Pulmonary artery endothelial cell (primary cell): ENCODE results near the gene TLR6. TPM values are rescaled to one million over a fixed set of nuclear protein-coding genes. Genes with fewer than 3 reads are reported as not detected.
"Not testable (repeated sequence)": the region's sequence is repeated elsewhere in the genome, so short reads cannot be mapped to it uniquely, and the experiment has no call there.

ENCODE experiments used
- DNase-seq: peaks from one replicate; pipeline ENCODE4 v3.0.0-alpha.2; 2011; ENCODE audit warnings: low read depth, low spot score
- total RNA-seq: library from RNA; depleted of rRNA; stranded (reverse); fragments of >200 nt; gene quantifications from 2 replicates; pipeline ENCODE4 v1.2.3, GENCODE V29; 2014

Gene TLR6
- total RNA-seq, 1 donor from 2014 or later: 1.2 TPM

GRCh38 chr4:38785901-38786402 is 70.7 kb downstream of the TLR6 start:
- no peak for DNase-seq

DNA sequence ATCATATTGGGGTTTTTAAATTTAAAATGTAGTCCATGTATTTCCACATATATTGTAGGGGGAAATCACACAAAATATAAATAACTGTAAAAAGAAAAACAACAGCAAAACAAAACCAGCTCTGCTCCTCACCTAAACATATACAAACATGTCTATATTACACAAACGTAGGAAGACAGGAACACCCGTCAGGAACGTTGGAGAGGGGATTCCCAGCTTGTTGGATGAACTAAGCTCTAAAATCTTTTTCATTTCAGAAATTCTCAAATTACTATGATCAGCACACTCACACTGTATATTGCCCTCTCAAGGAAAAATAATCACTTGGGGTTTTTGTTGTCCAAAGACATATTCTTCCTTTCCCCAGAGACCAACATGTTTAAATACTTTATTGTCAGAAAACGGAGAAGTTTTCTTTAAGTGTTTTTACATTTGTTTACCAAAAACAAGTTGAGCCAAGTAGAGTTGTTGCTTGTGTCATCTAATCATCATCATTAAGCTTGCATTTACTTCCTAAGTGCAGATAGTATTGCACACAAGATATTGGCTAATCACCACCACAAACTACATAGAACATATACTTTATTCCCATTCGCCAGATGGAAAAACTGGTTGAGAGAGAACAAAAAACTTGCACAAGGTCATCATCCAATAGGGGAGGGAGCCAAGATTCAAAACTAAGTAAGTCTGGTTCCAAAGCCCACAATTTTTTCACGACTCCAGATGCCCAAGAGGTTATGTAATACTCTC is 71.4 kb downstream of the TLR6 start:
- DNase-seq: no peak

DNA sequence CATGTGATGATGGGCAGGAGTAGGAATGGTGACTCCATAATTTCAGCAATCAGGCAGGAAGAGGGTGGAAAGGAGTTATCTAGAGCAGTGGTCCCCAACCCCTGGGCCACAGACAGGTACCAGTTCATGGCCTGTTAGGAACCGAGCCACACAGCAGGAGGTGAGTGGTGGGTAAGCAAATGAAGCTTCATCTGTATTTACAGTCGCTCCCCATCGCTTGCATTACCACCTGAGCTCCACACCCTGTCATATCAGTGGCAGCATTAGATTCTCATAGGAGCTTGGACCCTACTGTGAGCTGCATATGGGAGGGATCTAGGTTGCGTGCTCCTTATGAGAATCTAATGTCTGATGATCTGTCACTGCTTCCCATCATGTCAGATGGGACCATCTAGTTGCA is 72.5 kb downstream of the TLR6 start:
- DNase-seq: no peak

DNA sequence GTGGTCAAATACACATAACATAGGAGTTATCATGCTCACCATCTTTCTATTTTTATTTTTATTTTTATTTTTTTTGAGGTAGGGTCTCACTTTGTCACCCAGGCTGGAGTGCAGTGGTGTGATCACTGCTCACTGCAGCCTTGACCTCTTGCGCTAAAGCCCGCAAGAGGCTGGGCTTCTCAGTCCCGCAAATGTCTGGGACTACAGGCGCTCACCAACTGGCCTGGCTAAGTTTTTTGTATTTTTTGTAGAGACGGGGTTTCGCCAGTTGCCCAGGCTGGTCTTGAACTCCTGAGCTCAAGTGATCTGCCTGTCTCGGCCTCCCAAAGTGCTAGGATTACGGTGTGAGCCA is 73.5 kb downstream of the TLR6 start:
- no peak for DNase-seq

- DNase-seq: no peak
These were observed 74.0 kb downstream of the TLR6 start, which contains the start of gene TLR10 for GRCh38 chr4:38782452-38783108. TSS of gene TLR10 (minus strand) at chr4:38782990. CDS start at chr4:38775590, 7,400 bp downstream.

GRCh38 chr4:38781854-38782261 is 74.8 kb downstream of the TLR6 start:
- no peak for DNase-seq

- no peak for DNase-seq
These were observed 75.7 kb downstream of the TLR6 start for GRCh38 chr4:38780833-38781484.

DNA sequence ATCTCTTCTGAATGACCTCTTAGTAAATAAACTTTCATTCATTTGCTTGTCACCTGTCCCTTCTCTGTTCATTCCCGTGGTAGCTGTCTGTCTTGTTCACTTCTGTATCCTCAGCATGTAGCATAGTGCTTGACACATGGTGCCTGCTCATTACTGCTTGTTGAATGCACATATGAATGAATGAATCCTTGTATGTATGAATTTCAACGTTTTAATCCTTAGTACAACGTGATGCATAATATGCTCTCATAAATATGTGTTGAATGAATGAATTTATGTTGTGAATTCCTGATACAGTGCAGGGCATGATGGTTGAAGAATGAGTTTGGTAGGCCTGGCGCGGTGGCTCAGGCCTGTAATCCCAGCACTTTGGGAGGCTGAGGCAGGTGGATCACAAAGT is 76.8 kb downstream of the TLR6 start:
- no peak for DNase-seq

- DNase-seq: not testable (repeated sequence)
These were observed 78.7 kb downstream of the TLR6 start for GRCh38 chr4:38777925-38778324.

- DNase-seq: no peak
These were observed 81.3 kb downstream of the TLR6 start for GRCh38 chr4:38775326-38775725.

DNA sequence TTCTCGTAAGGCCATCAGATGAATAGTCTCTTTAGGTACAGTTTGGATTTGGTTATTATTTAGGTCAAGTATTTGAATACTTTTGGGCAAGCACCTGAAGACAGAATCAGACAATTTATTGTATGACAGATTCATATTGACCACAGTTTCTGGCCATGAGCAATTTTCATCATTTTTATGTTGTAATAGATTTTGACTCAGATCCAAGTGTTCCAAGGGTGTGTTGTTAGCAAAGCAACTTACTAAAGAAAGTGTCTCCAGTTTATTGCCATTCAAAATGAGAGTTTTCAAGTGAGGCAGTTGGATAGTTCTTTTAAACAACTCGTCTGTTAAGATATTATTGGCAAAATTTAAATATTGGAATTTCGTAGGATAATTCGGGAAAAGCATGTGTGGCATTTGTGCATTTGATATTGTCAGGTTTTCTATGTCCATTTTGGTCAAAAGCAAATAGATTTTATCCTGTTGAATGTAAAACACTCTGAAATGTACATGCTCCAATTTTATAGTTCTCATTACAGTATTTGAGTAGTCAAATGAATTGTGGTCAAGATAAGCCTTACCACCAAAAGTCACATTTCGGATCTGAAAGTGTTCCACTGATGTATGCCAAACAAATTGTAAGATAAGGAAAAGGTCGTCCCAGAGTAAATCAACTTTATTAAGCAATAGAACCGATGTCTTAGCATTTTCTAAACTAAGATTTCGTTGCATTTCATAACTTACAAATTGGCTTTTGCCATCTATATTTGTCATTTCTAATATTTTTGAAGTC is 82.2 kb downstream of the TLR6 start:
- no peak for DNase-seq

Other genes with a start within 250 kb of the TLR6 start
- 16.9 and 17.7 TPM in 2 replicates for gene KLF3, start 192.6 kb downstream of the TLR6 start, total RNA-seq
- not detected in 2 replicates for gene TLR10, start 73.8 kb downstream of the TLR6 start, total RNA-seq
- 6.5 and 7.5 TPM in 2 replicates for gene TLR1, start 52.0 kb downstream of the TLR6 start, total RNA-seq
- gene FAM114A1, start 11.0 kb upstream of the TLR6 start, total RNA-seq: 117 and 180 TPM in 2 replicates
- 0.92 and 2.4 TPM in 2 replicates for gene TMEM156, start 175.6 kb upstream of the TLR6 start, total RNA-seq
- gene KLHL5, start 205.4 kb upstream of the TLR6 start, total RNA-seq: 76.5 and 93.4 TPM in 2 replicates